ENCODE data around the gene CFAP221.

Gene CFAP221

DNA sequence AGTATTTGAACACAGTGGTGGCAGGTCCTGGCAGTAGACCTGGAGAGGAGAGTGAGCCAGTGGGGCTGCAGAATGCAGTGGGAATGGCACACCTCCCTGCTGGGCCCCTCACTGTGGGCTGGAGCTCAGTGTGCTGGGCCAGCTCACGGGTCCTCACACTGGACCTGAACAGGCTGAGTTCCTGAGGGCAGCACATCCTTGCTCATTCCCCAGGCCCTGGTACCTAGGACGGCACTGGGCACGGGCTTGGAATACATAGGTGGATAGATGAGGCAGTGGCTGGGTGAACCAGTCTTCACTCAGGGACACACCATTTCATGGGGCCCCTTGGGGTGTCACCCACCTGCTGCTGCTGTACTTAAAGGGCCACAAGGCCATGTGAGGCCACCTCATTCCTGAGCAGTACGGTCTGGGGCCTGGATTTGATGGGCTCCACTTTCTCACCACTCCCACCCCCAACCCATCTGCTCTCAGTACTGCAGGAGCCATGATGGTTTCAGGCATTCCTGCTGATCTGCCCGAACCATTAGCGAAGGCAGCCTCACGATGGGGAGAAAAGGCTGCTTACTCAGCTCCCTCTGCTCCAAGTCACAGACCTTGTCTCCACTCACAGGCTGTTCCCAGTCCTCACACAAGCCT, 138.9 kb downstream of the CFAP221 start:
- no peak for DNase-seq (ENCODE audit: low spot score)
- Histone ChIP-seq H3K36me3 (ENCODE audit: low read depth) (peaks cover 12% of the 10 kb centered on the region), H3K27ac (ENCODE audit: poor library complexity, severe bottlenecking) (no peak overlapping the region), H3K27me3 (ENCODE audit: insufficient read depth, poor library complexity, severe bottlenecking) (no peaks in the 10 kb centered on the region), H3K4me1 (ENCODE audit: insufficient read depth, poor library complexity, severe bottlenecking) (peaks cover 5% of the 10 kb centered on the region), H3K4me3 (ENCODE audit: severe bottlenecking) (no peak overlapping the region), H3K9me3 (ENCODE audit: severe bottlenecking) (no peaks in the 10 kb centered on the region)
- TF ChIP-seq, protein P1, sequence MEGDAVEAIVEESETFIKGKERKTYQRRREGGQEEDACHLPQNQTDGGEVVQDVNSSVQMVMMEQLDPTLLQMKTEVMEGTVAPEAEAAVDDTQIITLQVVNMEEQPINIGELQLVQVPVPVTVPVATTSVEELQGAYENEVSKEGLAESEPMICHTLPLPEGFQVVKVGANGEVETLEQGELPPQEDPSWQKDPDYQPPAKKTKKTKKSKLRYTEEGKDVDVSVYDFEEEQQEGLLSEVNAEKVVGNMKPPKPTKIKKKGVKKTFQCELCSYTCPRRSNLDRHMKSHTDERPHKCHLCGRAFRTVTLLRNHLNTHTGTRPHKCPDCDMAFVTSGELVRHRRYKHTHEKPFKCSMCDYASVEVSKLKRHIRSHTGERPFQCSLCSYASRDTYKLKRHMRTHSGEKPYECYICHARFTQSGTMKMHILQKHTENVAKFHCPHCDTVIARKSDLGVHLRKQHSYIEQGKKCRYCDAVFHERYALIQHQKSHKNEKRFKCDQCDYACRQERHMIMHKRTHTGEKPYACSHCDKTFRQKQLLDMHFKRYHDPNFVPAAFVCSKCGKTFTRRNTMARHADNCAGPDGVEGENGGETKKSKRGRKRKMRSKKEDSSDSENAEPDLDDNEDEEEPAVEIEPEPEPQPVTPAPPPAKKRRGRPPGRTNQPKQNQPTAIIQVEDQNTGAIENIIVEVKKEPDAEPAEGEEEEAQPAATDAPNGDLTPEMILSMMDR (IDR thresholded peaks at IDR 0.05; ENCODE audit: poor library complexity, severe bottlenecking) = no peak
- ATAC-seq (ENCODE audit: low read depth) = no peak

DNA sequence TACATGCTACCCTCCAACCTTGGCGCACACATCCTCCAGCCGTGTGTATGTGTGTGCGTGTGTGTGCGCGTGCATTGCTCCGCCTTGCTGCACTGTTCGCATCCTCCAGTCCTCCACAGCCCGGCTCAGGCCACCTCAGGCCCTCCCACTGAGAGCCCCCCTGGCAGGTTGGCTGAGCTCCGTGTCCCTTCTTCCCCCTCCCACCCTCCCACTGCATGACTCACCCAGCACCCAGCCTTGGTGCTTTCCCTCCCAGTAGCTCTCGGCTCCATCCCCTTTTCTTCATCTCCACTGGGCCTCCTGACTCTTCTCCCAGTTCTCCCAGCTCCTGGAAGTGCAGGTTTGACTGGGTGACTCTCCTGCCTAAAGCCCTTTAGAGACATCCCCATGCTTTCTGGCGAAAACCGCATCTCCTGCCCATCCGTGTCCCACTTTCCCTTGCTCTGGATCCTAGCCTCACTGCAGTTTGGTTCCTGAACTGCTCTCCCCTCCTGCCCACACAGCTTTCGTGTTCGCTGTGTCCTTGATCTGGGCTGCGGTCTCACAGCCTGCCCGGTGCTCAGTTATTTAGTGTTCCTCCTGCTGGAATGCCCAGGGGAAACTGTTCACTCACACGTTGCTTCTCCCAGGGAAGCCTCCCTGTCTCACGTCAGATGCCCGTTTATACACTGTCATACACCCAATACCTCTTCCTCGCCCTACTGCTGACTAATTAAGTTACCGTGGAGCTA, 139.6 kb downstream of the CFAP221 start:
- H3K36me3 ChIP-seq (ENCODE audit: low read depth) = peaks cover 12% of the 10 kb centered on the region
- H3K4me1 ChIP-seq (ENCODE audit: insufficient read depth, poor library complexity, severe bottlenecking) = peaks cover 5% of the 10 kb centered on the region
- H3K27ac ChIP-seq (ENCODE audit: poor library complexity, severe bottlenecking) = no peak overlapping the region
- no peak overlapping the region for H3K4me3 ChIP-seq (ENCODE audit: severe bottlenecking)
- H3K27me3 ChIP-seq (ENCODE audit: insufficient read depth, poor library complexity, severe bottlenecking) = no peaks in the 10 kb centered on the region
- ATAC-seq (ENCODE audit: low read depth) (no peak), DNase-seq (ENCODE audit: low spot score) (no peak)
- TF ChIP-seq, protein P1 (IDR thresholded peaks at IDR 0.05; ENCODE audit: poor library complexity, severe bottlenecking) = no peak
- no peaks in the 10 kb centered on the region for H3K9me3 ChIP-seq (ENCODE audit: severe bottlenecking)

DNA sequence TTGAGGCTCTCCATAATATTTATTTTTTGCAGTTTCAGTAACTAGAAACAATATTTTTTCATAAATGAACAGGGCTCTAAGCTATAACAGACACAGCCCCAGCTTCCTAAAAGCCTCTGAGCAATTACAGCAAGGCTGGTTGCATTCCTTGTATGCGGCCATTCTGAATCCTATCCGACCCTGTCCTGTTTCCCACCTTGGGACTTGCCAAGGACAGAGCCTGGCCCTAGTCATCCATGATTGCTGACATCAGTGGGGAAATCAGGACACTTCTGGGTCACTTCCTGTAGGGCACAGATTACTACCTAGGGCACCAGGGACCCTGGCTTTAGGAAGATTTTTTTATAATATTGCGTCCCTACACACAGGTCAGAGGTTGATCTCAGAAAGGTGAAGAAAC, 140.3 kb downstream of the CFAP221 start:
- ATAC-seq (ENCODE audit: low read depth) = no peak
- H3K4me3 ChIP-seq (ENCODE audit: severe bottlenecking) = no peak overlapping the region
- no peaks in the 10 kb centered on the region for H3K27me3 ChIP-seq (ENCODE audit: insufficient read depth, poor library complexity, severe bottlenecking)
- no peak for DNase-seq (ENCODE audit: low spot score)
- TF ChIP-seq, protein P1 (IDR thresholded peaks at IDR 0.05; ENCODE audit: poor library complexity, severe bottlenecking) = no peak
- no peaks in the 10 kb centered on the region for H3K9me3 ChIP-seq (ENCODE audit: severe bottlenecking)
- H3K4me1 ChIP-seq (ENCODE audit: insufficient read depth, poor library complexity, severe bottlenecking) = peaks cover 5% of the 10 kb centered on the region
- H3K36me3 ChIP-seq (ENCODE audit: low read depth) = peaks cover 12% of the 10 kb centered on the region
- H3K27ac ChIP-seq (ENCODE audit: poor library complexity, severe bottlenecking) = no peak overlapping the region

DNA sequence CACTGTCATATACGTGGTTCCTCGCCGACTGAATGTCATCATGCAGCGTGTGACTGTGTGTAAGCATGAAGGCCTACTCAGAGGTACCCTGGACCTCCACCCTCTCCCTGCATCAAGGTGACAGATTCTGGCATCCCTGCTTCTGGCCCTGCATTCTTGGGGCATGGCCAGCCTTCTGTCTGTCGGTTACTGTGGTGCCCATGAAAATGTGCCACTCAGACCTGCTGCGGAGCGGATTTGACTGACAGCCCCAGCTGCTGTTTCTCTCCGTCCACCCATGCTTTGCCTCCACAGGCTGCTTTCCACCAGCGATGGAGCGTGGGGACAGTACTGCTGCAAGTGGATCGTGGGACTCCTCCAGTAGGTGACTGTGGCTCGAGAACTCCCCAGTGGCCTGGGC, 144.4 kb downstream of the CFAP221 start:
- Histone ChIP-seq H3K36me3 (ENCODE audit: low read depth) (no peaks in the 10 kb centered on the region), H3K27me3 (ENCODE audit: insufficient read depth, poor library complexity, severe bottlenecking) (no peaks in the 10 kb centered on the region), H3K9me3 (ENCODE audit: severe bottlenecking) (no peaks in the 10 kb centered on the region), H3K4me3 (ENCODE audit: severe bottlenecking) (no peak overlapping the region), H3K4me1 (ENCODE audit: insufficient read depth, poor library complexity, severe bottlenecking) (no peaks in the 10 kb centered on the region), H3K27ac (ENCODE audit: poor library complexity, severe bottlenecking) (no peak overlapping the region)
- no peak for DNase-seq (ENCODE audit: low spot score)
- ATAC-seq (ENCODE audit: low read depth) = no peak
- TF ChIP-seq, protein P1 (IDR thresholded peaks at IDR 0.05; ENCODE audit: poor library complexity, severe bottlenecking) = no peak

DNA sequence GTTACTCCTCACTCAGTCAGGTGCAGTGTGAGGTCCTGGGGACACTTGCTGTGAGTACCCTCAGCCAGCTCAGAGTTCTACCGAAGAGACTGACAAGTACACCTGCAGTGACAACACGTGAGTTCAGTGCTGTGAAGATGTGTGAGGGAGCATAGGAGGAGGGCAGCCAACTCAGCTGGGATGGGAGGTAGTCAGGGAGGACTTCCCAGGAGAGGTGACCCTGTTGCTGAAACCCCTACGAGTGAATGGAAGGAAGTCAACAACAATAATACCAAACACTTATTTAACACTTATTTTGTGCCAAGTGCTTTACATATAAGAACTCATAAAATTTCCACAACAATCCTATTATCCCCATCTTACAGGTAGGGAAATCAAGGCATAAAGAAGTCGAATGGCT, 145.0 kb downstream of the CFAP221 start:
- ATAC-seq (ENCODE audit: low read depth) = no peak

More for the DNA sequence above, 145.0 kb downstream of the CFAP221 start:
- DNase-seq (ENCODE audit: low spot score) = no peak
- no peak overlapping the region for H3K4me3 ChIP-seq (ENCODE audit: severe bottlenecking)
- TF ChIP-seq, protein P1 (IDR thresholded peaks at IDR 0.05; ENCODE audit: poor library complexity, severe bottlenecking) = no peak
- H3K27me3 ChIP-seq (ENCODE audit: insufficient read depth, poor library complexity, severe bottlenecking) = no peaks in the 10 kb centered on the region
- H3K4me1 ChIP-seq (ENCODE audit: insufficient read depth, poor library complexity, severe bottlenecking) = no peaks in the 10 kb centered on the region
- no peaks in the 10 kb centered on the region for H3K9me3 ChIP-seq (ENCODE audit: severe bottlenecking)
- no peak overlapping the region for H3K27ac ChIP-seq (ENCODE audit: poor library complexity, severe bottlenecking)
- H3K36me3 ChIP-seq (ENCODE audit: low read depth) = no peaks in the 10 kb centered on the region
